Measurements from ENCODE around the gene PLA2G2C. TPM values are rescaled to one million over a fixed set of nuclear protein-coding genes. Genes with fewer than 3 reads are reported as not detected.

Gene PLA2G2C
- total RNA-seq, 4 donors from 2014 or later = not detected

DNA sequence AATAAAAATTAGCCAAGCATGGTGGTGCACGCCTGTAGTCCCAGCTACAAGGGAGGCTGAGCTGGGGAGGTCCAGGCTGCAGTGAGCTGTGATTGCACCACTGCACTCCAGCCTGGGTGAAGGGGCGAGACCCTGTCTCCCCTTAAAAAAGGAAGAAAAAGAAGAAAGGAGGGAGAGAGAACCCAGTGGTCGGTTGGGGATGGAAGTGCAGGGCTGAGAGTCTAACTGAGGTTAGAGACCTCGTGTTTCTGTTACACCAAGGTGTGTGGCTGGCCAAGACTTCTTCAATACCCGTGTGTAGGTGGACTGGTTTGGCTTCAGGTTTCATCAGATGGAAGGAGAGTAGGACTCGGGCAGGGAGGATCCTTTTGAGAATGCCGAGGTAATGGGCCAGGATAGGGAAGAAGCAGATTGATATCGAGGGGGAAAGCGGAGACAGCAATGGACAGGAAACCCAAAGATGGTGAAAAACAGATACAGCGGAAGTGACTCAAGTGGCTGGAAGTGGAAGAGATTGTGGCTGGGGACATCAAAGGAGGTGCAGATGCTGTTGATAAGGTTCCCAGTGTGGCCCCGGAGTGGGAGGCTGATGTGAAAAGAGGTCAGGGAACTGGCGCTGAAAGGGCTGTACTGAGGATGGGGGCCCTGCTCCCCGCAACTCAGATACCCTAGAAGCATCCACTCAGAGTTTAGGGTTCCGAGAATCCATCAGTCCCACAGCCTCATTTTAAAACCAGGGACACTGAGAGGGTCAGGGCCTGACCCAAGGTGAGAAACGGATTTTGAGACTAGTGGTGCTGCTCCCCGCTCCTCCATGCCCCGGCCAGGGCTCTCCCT is 1.1 kb downstream of the PLA2G2C start:
- TF ChIP-seq POLR2A (IDR thresholded peaks at IDR 0.05) = no peak
- TF ChIP-seq, protein P1, sequence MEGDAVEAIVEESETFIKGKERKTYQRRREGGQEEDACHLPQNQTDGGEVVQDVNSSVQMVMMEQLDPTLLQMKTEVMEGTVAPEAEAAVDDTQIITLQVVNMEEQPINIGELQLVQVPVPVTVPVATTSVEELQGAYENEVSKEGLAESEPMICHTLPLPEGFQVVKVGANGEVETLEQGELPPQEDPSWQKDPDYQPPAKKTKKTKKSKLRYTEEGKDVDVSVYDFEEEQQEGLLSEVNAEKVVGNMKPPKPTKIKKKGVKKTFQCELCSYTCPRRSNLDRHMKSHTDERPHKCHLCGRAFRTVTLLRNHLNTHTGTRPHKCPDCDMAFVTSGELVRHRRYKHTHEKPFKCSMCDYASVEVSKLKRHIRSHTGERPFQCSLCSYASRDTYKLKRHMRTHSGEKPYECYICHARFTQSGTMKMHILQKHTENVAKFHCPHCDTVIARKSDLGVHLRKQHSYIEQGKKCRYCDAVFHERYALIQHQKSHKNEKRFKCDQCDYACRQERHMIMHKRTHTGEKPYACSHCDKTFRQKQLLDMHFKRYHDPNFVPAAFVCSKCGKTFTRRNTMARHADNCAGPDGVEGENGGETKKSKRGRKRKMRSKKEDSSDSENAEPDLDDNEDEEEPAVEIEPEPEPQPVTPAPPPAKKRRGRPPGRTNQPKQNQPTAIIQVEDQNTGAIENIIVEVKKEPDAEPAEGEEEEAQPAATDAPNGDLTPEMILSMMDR (IDR thresholded peaks at IDR 0.05) = no peak
- Histone ChIP-seq H3K4me1 (no peaks in the 10 kb centered on the region), H3K27me3 (no peaks in the 10 kb centered on the region), H3K4me3 (no peak overlapping the region), H3K27ac (peak overlapping the region in 1 of 2 donors; percentile 54), H3K36me3 (no peaks in the 10 kb centered on the region), H3K9me3 (no peaks in the 10 kb centered on the region)
- intact Hi-C loops (cut with DNase I; ENCODE audit: low total_unique reads) = no loop called here
- DNase-seq = no peak

DNA sequence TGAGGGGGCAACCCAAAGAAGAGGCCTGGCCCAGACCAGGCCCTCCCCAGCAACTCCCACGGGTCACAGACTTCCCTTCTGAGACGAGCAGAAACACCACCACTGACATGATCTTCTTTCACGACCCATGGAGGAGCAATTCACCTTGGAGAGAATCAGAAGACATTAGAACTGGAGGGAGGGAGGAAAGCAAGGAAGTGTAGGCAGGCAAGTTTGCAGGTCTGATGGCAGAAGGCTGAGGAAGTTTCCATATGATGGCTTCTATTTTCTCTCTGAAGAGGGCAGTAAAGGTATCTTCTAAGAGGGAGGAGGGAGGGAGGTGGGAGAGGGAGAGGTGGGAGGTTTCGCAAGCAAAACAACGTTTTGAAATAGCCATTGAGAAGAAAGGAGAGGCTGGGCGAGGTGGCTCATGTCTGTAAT is 1.8 kb downstream of the PLA2G2C start:
- no peak overlapping the region for H3K27ac ChIP-seq
- H3K9me3 ChIP-seq = no peaks in the 10 kb centered on the region
- intact Hi-C loops (cut with DNase I; ENCODE audit: low total_unique reads) = no loop called here
- no peaks in the 10 kb centered on the region for H3K27me3 ChIP-seq
- TF ChIP-seq, protein P1 (IDR thresholded peaks at IDR 0.05) = no peak
- no peak for TF ChIP-seq POLR2A (IDR thresholded peaks at IDR 0.05)
- H3K36me3 ChIP-seq = no peaks in the 10 kb centered on the region
- DNase-seq = no peak
- no peak overlapping the region for H3K4me3 ChIP-seq
- no peaks in the 10 kb centered on the region for H3K4me1 ChIP-seq

DNA sequence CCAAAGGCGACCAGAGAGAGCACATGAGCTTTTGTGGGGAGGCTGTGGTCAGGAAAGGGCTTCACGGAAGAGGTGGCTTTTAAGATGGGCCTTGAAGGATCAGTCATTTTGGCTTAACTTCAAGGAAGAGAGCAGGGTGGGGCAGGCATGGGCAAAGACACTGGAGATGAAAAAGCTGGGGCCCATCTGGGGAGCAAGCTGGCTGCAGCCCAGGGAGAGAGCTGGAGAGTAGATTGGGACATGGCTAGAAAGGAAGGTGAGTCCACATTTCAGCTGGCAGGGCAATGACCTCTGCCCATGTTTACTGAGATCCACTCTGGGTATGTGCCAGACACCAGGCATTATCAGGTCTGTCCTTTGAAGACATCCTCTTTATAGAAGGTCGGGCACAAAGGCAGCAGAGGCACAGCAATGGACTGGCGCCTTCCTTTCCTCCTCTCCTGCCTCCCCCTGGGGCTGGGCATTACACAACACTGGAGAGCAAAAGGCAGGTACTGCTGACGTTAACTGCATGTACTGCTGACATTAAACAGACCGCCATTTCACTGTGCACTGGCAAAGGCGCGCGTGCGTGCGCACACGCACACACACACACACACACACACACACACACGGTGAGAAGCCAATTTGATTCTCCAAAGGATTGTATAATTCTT is 2.6 kb downstream of the PLA2G2C start:
- Histone ChIP-seq H3K27ac (no peak overlapping the region), H3K4me1 (no peaks in the 10 kb centered on the region), H3K9me3 (no peaks in the 10 kb centered on the region), H3K27me3 (no peaks in the 10 kb centered on the region), H3K4me3 (no peak overlapping the region), H3K36me3 (no peaks in the 10 kb centered on the region)
- peak in 1 of 2 donors; percentile 50 for DNase-seq
- intact Hi-C loops (cut with DNase I; ENCODE audit: low total_unique reads) = no loop called here
- TF ChIP-seq, protein P1 (IDR thresholded peaks at IDR 0.05) = no peak
- TF ChIP-seq POLR2A (IDR thresholded peaks at IDR 0.05) = no peak

DNA sequence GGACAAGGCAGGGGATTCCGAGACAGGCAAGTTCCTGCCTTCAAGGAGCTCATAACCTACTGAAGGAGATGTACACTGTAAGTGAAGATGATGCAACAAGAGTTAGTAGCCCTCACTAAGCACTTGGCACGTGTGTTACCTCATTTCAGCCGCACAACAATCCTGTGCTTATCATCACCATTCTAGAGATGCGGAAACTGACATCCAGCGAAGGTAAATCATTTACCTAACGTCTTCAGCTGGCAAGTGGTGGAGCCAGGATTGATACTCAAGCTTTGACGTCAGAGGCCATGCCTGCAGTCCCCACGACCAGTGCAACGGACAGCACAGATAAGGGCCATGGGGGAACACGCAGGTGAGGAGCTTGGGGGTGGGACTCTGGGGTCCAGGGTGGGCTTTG is 3.3 kb downstream of the PLA2G2C start:
- Histone ChIP-seq H3K27ac (no peak overlapping the region), H3K36me3 (no peaks in the 10 kb centered on the region), H3K27me3 (no peaks in the 10 kb centered on the region), H3K9me3 (no peaks in the 10 kb centered on the region), H3K4me1 (no peaks in the 10 kb centered on the region), H3K4me3 (no peak overlapping the region)
- intact Hi-C loops (cut with DNase I; ENCODE audit: low total_unique reads) = no loop called here
- TF ChIP-seq POLR2A (IDR thresholded peaks at IDR 0.05) = no peak
- TF ChIP-seq, protein P1 (IDR thresholded peaks at IDR 0.05) = no peak
- no peak for DNase-seq

DNA sequence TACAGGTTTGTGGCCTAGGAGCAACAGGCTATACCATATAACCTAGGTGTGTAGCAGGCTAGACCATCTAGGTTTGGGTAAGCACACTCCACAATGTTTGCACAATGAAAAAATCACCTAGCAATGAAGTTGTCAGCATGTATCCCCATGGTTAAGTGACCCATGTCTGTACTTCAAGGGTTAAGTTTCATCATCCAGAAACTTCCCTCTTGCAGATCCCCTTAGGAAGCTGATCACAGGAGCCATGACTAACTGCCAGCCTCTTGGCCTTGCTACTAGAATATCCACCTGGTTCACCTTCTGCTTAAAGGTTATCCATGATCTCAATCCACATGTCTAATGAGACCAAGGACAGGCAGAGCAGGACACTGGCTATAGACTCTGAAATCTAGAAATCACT is 3.9 kb downstream of the PLA2G2C start:
- no peak overlapping the region for H3K4me3 ChIP-seq
- no peak for DNase-seq
- H3K27ac ChIP-seq = no peak overlapping the region
- intact Hi-C loops (cut with DNase I; ENCODE audit: low total_unique reads) = no loop called here
- no peaks in the 10 kb centered on the region for H3K27me3 ChIP-seq
- TF ChIP-seq, protein P1 (IDR thresholded peaks at IDR 0.05) = no peak
- TF ChIP-seq POLR2A (IDR thresholded peaks at IDR 0.05) = no peak
- H3K9me3 ChIP-seq = no peaks in the 10 kb centered on the region
- no peaks in the 10 kb centered on the region for H3K4me1 ChIP-seq
- H3K36me3 ChIP-seq = no peaks in the 10 kb centered on the region
